ENCODE measurements around the gene SDCBP2.

- TF ChIP-seq TAF1 (conservative IDR thresholded peaks at IDR 0.05) (no peak), RAD21 (IDR thresholded peaks at IDR 0.05) (no peak), EGR1 (IDR thresholded peaks at IDR 0.05; ENCODE audit: low read depth in 2 of 2) (no peak)
- TF ChIP-seq, protein P1, sequence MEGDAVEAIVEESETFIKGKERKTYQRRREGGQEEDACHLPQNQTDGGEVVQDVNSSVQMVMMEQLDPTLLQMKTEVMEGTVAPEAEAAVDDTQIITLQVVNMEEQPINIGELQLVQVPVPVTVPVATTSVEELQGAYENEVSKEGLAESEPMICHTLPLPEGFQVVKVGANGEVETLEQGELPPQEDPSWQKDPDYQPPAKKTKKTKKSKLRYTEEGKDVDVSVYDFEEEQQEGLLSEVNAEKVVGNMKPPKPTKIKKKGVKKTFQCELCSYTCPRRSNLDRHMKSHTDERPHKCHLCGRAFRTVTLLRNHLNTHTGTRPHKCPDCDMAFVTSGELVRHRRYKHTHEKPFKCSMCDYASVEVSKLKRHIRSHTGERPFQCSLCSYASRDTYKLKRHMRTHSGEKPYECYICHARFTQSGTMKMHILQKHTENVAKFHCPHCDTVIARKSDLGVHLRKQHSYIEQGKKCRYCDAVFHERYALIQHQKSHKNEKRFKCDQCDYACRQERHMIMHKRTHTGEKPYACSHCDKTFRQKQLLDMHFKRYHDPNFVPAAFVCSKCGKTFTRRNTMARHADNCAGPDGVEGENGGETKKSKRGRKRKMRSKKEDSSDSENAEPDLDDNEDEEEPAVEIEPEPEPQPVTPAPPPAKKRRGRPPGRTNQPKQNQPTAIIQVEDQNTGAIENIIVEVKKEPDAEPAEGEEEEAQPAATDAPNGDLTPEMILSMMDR (IDR thresholded peaks at IDR 0.05; ENCODE audit: low read depth, low read length, missing input control), result no peak
- TF ChIP-seq, protein P2, sequence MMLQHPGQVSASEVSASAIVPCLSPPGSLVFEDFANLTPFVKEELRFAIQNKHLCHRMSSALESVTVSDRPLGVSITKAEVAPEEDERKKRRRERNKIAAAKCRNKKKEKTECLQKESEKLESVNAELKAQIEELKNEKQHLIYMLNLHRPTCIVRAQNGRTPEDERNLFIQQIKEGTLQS (IDR thresholded peaks at IDR 0.05), result no peak
- TF ChIP-seq, protein P3, sequence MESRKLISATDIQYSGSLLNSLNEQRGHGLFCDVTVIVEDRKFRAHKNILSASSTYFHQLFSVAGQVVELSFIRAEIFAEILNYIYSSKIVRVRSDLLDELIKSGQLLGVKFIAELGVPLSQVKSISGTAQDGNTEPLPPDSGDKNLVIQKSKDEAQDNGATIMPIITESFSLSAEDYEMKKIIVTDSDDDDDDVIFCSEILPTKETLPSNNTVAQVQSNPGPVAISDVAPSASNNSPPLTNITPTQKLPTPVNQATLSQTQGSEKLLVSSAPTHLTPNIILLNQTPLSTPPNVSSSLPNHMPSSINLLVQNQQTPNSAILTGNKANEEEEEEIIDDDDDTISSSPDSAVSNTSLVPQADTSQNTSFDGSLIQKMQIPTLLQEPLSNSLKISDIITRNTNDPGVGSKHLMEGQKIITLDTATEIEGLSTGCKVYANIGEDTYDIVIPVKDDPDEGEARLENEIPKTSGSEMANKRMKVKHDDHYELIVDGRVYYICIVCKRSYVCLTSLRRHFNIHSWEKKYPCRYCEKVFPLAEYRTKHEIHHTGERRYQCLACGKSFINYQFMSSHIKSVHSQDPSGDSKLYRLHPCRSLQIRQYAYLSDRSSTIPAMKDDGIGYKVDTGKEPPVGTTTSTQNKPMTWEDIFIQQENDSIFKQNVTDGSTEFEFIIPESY (IDR thresholded peaks at IDR 0.05), result no peak
Observed at GRCh38 chr20:1287787-1288569, 41.0 kb downstream of the SDCBP2 start.
